EL (cell line): Measurements from ENCODE around the gene CIB1.
"Not testable (repeated sequence)": the region's sequence is repeated elsewhere in the genome, so short reads cannot be mapped to it uniquely, and the experiment has no call there.

Source experiments
- DNase-seq: peaks from one replicate; pipeline ENCODE4 v3.0.0-alpha.2; 2016

CIB1 gene

DNA sequence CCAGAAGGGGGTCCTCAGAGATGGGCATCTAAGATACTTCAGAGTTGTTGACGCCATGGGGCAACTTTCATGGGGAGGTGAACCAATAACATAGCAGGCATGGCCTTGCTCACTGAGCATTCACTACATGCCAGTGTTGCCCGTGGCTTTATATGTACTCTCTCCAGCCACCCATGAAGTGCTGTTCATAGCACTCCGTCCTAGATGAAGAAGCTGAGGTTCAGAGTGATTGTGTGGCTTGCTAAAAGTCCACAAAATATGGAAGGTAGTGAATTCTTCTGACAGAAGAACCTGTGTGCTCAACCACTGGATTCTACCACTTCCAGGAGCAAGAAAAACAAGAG lies 42.4 kb downstream of the CIB1 start:
- no peak for DNase-seq

DNA sequence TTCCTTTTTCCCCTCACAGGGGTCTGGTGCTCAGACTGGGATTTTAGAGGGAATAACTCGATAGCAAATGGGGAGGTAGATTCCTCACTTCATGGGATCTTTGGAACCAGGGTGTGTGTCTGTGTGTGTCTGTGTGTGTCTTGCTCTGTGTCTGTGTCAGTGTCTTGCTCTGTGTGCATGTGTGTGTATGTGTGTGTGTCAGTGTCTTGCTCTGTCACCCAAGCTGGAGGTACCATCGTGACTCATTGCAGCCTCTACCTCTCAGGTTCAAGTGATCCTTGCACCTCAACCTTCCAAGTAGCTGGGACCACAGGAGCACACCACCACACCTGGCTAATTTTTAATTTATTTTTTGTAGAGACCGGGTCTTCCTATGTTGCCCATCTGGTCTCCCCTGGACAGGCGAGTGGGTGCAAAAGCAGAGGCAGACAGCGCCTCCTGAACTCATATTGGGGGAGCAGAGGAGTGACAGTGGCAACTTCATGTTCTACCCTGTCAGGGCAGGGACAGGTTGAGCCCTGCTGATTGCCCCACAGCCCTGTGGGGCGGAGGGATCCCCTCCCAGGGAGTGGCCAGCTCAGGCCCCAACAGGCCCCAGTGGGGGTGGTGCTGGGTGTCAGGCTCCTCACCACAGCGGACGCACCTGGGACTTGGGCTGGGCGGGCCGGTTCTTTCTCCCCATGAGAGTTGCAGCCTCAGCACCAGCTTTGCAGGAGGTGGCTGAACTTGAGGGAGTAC lies 43.0 kb downstream of the CIB1 start:
- DNase-seq: no peak

DNA sequence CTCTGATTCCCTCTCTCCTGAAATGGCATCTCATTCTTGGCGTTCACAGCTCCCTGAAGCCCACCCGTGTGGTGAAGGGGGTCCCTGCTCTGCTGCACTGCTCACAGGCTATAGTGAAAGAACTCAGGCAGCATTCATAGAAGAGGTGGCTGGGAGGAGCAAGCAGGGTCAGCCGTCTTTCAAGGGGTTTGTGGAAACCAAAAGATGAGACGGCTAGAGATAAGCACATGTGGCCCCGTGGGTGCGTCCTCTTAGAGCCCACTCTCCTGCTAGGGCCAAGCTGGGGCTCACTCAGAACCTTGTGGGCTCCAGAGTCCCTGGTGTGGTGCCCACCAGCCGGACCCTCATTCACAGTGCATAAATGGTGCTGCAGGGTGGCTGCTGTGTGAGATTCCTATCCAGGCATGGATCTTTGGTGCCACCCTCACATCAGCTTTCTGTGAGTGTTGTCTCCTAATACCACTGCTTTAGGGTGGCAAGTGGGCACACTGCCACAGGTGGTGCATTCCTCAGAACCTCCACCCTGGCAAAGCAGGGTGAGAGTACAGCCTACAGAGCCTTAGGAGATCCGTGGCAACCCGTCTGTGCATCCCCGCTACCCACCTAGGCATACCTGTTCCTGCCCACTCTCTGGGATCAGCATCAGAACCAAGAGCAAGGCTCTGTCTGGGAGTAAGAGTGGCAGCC lies 43.8 kb downstream of the CIB1 start:
- DNase-seq: no peak

DNA sequence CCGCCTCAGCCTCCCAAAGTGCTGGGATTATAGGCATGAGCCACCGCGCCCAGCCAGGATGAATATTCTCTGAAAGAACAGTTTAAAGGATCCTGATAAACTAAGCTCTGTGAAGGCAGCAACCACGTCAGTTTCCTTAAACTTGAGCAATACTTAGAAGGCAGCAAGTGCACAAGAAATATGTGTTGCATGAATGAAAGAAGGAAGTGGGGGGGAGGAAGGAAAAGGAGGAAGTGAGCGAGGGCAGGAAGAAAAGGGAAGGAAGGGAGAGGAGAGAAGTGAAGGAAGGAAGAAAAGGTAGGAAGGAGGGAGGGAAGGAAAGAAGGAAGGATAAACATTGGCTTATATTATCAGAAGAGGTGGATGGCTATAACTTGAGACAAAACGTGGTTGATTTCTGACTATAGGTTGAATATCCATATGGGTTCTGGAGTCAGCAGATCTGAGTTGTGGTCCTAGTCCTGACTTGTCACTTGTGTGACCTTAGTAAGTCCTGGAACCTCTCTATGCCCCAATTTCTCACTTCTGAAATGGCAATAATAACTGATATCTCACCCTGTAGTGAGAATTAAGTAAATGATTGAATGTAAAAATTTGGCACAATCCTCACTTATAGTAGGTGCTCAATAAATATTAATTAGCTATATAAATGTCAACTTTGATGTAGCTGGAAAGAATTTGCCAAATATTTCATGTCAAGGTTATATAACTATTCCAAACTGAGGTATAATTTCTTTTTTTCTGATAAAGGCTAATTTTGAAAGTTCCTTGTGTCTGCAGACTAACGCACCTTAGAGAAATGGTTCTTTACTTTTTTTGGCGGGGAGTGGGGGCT lies 44.6 kb downstream of the CIB1 start:
- DNase-seq: no peak

DNA sequence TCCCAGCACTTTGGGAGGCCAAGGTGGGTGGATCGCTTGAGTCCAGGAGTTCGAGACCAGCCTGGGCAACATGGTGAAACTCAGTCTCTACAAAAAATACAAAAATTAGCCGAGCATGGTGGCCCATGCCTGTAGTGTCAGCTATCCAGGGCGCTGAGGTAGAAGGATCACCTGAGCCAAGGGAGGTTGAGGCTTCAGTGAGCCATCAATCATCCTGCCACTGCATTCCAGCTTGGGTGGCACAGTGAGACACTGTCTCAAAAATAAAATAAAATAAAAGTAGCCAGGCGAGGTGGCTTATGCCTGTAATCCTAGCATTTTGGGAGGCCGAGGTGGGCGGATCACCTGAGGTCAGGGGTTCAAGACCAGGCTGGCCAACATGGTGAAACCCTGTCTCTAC lies 45.7 kb downstream of the CIB1 start:
- DNase-seq: not testable (repeated sequence)

DNA sequence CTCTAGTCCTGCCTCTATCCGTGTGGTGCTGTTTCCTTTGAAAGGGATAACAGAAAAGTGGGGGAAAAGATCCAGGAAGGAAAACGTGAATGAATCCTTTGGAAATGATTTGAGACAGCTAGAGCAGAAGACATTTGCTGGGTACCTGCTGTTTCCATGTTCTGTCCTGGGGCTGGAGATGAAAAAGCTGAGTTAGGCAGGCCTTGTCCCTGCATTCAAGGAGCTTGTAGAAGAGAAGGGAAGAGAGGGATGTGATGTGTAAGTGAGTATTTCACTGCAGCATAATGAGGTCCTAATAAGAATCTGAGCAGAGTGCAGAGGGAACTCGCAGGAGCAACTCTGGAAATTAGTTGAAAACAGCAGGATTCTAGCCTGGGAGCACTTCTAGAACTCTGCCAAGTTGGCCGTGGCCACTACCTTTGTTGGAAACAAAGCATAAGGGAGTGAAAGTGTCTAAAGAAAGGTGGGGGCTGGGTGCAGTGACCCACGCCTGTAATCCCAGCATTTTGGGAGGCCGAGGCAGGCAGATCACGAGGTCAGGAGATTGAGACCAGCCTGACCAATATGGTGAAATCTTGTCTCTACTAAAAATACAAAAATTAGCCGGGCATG lies 46.4 kb downstream of the CIB1 start:
- DNase-seq: no peak

DNA sequence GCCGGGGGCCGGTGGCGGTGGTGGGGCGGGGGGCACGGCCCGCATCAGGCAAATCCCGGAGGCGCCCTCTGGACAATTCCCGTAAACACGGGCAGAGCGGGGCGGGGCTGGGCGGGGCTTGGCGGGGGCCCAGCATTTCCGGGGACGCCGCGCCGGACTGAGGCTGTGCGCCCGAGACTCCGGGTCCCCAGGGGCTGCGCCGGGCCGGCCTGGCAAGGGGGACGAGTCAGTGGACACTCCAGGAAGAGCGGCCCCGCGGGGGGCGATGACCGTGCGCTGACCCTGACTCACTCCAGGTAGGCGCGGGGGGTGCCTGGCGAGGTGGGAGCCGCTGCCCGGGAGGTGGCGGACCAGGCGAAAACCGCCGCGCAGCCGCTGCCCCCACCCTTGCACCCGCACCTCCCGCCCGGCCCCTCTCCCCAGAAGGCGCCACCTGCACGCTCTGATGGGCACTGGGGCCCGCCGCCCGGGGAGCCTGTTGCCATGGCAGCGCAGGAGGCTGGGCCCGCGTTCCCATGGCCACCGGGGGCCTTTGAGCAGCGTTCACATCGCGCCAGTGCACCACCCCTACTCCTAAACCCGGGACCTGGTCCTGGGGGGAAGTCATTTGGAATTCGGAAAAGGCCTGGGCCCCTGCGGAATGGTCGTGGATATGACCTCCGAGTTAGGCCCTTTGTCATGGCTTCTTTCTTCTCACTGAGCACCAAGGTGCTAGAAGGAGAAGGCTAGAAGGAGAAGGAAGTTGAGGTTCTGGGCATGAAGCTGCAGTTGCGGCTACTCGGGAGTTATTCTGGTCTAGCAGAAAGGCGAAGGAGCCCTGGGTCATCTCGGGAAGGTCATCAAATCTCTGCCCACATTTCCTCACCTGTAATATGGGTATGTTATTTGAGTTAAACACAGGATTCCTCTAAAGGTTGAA lies 48.7 kb downstream of the CIB1 start:
- peak; percentile 57 for DNase-seq

DNA sequence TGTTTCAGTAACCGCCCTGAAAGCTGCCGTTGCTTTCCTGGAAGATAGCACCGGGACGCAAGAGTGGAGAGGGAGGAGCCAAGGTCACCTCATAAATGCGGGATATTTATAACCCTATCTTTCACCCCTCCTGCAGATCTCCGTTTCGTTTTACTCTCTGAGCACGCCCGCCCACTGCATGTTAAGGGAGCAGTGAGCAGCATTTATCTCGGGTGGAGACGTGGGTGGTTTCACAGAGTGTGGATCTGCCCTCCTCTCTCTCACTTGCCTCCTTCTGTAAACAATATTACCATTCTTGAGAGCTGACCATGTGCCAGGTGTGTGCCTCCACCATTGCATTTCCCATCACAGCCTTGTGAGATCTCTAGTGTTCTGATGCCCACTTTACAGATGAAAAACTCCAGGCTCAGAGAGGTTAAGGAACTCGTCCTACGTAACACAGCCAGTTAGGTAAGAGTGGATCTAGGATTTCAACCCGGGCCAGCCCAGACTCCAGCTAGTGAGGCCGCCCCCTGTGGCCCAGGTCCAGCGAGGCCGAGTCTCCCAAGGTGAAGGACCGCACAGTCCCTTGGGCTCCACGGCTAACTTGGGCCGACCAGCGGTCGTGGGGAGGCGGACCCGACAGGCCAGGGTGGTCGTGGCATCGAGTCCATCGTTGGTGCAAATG lies 49.5 kb downstream of the CIB1 start:
- DNase-seq: peak; percentile 57

DNA sequence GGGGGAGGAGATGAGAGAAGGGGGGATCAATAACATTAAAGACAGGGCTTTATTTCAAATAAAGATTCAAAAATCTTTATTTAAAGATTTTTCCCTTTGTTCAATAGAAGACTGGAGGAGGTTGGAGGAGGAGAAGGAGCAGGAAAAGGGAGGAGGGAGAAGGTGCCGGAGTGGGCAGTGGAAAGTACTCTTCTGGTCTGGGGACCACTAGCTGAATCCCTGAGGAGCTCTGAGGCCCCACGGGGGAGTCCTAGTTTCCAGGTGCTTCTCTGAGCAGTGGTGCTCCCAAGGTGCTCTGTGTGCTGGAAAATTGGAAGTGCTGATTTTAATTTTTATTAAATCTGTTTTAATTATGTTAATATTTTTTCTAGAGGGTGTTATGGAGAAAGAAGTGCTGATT lies 52.0 kb downstream of the CIB1 start:
- no peak for DNase-seq
